ENCODE data around the gene DACT1. TPM values are rescaled to one million over a fixed set of nuclear protein-coding genes. Genes with fewer than 3 reads are reported as not detected.
"Not testable (repeated sequence)": the region's sequence is repeated elsewhere in the genome, so short reads cannot be mapped to it uniquely, and the experiment has no call there.

The DACT1 gene, protein sequence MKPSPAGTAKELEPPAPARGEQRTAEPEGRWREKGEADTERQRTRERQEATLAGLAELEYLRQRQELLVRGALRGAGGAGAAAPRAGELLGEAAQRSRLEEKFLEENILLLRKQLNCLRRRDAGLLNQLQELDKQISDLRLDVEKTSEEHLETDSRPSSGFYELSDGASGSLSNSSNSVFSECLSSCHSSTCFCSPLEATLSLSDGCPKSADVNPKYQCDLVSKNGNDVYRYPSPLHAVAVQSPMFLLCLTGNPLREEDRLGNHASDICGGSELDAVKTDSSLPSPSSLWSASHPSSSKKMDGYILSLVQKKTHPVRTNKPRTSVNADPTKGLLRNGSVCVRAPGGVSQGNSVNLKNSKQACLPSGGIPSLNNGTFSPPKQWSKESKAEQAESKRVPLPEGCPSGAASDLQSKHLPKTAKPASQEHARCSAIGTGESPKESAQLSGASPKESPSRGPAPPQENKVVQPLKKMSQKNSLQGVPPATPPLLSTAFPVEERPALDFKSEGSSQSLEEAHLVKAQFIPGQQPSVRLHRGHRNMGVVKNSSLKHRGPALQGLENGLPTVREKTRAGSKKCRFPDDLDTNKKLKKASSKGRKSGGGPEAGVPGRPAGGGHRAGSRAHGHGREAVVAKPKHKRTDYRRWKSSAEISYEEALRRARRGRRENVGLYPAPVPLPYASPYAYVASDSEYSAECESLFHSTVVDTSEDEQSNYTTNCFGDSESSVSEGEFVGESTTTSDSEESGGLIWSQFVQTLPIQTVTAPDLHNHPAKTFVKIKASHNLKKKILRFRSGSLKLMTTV
- total RNA-seq (1 to 10 TPM; 1.3 TPM), total RNA-seq (0.37 to 572 (median 14.0) reads per million in 172 experiments)
- polyA plus RNA-seq (2013, experiment 1 of 2) = 5.3 TPM
- polyA plus RNA-seq (2013, experiment 2 of 2) = 8.6 TPM

- Mint-ChIP-seq H3K36me3 (ENCODE audit: low read depth) (peaks cover 4% of the 10 kb centered on the region), H3K9me3 (no peaks in the 10 kb centered on the region), H3K27me3 (peaks cover 34% of the 10 kb centered on the region), H3K4me1 (ENCODE audit: low read depth) (peaks cover 35% of the 10 kb centered on the region), H3K27ac (peak within 1 kb of the TSS; percentile 40), H3K4me3 (peak within 1 kb of the TSS; percentile 93)
- H3K27ac ChIP-seq (ENCODE audit: low read depth in 1 of 2, low read length in 2 of 2) = peak within 1 kb of the TSS in 1 of 2 donors; percentile 31
- ChIA-PET CTCF (no interaction called here), POLR2A (interaction anchor here (0.7 to 3.5 kb wide), 10 partner anchors 13 to 1612 kb away, joined by 3 to 20 read pairs (median 4); partner anchors contain the start of genes KIAA0586, PPM1A and TIMM9)
- H3K9me3 ChIP-seq (ENCODE audit: control insufficient read depth in 1 of 2, insufficient read depth in 1 of 2, low read length in 2 of 2) = no peaks in the 10 kb centered on the region
- no peaks in the 10 kb centered on the region for H3K36me3 ChIP-seq (ENCODE audit: insufficient read depth, low read length)
- DNase-seq (peak; percentile 17 to 80 (median 48)), ATAC-seq (ENCODE audit: poor library complexity) (peak; percentile 67)
- TF ChIP-seq, protein P1, sequence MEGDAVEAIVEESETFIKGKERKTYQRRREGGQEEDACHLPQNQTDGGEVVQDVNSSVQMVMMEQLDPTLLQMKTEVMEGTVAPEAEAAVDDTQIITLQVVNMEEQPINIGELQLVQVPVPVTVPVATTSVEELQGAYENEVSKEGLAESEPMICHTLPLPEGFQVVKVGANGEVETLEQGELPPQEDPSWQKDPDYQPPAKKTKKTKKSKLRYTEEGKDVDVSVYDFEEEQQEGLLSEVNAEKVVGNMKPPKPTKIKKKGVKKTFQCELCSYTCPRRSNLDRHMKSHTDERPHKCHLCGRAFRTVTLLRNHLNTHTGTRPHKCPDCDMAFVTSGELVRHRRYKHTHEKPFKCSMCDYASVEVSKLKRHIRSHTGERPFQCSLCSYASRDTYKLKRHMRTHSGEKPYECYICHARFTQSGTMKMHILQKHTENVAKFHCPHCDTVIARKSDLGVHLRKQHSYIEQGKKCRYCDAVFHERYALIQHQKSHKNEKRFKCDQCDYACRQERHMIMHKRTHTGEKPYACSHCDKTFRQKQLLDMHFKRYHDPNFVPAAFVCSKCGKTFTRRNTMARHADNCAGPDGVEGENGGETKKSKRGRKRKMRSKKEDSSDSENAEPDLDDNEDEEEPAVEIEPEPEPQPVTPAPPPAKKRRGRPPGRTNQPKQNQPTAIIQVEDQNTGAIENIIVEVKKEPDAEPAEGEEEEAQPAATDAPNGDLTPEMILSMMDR (IDR thresholded peaks at IDR 0.05) = no peak
- peaks cover 0 to 15% of the 10 kb centered on the region in 2 experiments for H3K27me3 ChIP-seq (ENCODE audit: control insufficient read depth in 1 of 2, insufficient read depth in 2 of 2, low read length in 2 of 2)
- intact Hi-C loops (cut with DNase I, micrococcal nuclease) = loop anchor here (2.0 to 5.0 kb wide), 3 partner anchors 135 to 415 kb away; no protein-coding TSS in a partner anchor
- H3K4me3 ChIP-seq (ENCODE audit: low read length) = peak within 1 kb of the TSS; percentile 55
- peaks cover 18% of the 10 kb centered on the region for H3K4me1 ChIP-seq (ENCODE audit: insufficient read depth, low read length)
Observed at GRCh38 chr14:58637391-58638230, at the start of gene DACT1. Gene DACT1 (plus strand): TSS chr14:58637962. CDS start chr14:58638203, 241 bp downstream.

- H3K9me3 Mint-ChIP-seq; H3K4me1 ChIP-seq (ENCODE audit: insufficient read depth, low read length); H3K27me3 Mint-ChIP-seq; DNase-seq; H3K4me3 Mint-ChIP-seq; ATAC-seq (ENCODE audit: poor library complexity); POLR2A ChIA-PET; H3K9me3 ChIP-seq (ENCODE audit: control insufficient read depth in 1 of 2, insufficient read depth in 1 of 2, low read length in 2 of 2); intact Hi-C loops (cut with DNase I, micrococcal nuclease); CTCF ChIA-PET; H3K27me3 ChIP-seq (ENCODE audit: control insufficient read depth in 1 of 2, insufficient read depth in 2 of 2, low read length in 2 of 2); H3K36me3 ChIP-seq (ENCODE audit: insufficient read depth, low read length); H3K27ac ChIP-seq (ENCODE audit: low read depth in 1 of 2, low read length in 2 of 2); H3K36me3 Mint-ChIP-seq (ENCODE audit: low read depth); H3K4me1 Mint-ChIP-seq (ENCODE audit: low read depth); H3K27ac Mint-ChIP-seq; H3K4me3 ChIP-seq (ENCODE audit: low read length): not testable (repeated sequence)
Observed at GRCh38 chr14:58588321-58588720, 49.4 kb upstream of the DACT1 start.

DNA sequence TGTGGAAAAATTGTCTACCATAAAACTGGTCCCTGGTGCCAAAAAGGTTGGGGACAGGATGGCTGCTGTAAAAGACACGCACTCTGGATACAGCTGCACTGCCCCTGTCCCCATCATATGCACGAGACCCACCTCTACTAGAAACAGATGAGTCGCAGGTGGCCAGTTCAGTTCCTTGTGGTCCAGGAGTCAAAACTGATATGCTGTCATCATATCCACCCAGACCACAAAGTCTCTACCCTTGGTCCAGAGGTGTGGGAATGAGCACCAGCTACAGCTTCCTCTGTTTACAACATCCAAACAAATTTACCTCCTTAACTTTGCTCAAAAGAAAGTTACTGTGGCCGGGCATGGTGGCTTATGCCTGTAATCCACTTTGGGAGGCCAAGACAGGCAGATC is 43.8 kb upstream of the DACT1 start:
- Histone ChIP-seq H3K27ac (ENCODE audit: low read depth in 1 of 2, low read length in 2 of 2) (no peak overlapping the region), H3K4me1 (ENCODE audit: insufficient read depth, low read length) (peaks cover 19% of the 10 kb centered on the region), H3K36me3 (ENCODE audit: insufficient read depth, low read length) (no peaks in the 10 kb centered on the region), H3K27me3 (ENCODE audit: control insufficient read depth in 1 of 2, insufficient read depth in 2 of 2, low read length in 2 of 2) (no peaks in the 10 kb centered on the region), H3K9me3 (ENCODE audit: control insufficient read depth in 1 of 2, insufficient read depth in 1 of 2, low read length in 2 of 2) (no peaks in the 10 kb centered on the region), H3K4me3 (ENCODE audit: low read length) (no peak overlapping the region)
- POLR2A ChIA-PET = no interaction called here
- H3K4me1 Mint-ChIP-seq (ENCODE audit: low read depth) = peaks cover 30% of the 10 kb centered on the region
- DNase-seq (no peak), ATAC-seq (ENCODE audit: poor library complexity) (no peak)
- H3K27ac Mint-ChIP-seq = no peak overlapping the region
- CTCF ChIA-PET = no interaction called here
- H3K4me3 Mint-ChIP-seq = no peak overlapping the region
- intact Hi-C loops (cut with DNase I, micrococcal nuclease) = no loop called here
- no peaks in the 10 kb centered on the region for H3K27me3 Mint-ChIP-seq
- H3K9me3 Mint-ChIP-seq = no peaks in the 10 kb centered on the region
- H3K36me3 Mint-ChIP-seq (ENCODE audit: low read depth) = no peaks in the 10 kb centered on the region
- TF ChIP-seq, protein P1 (IDR thresholded peaks at IDR 0.05) = no peak

Measured in CD4-positive, alpha-beta T cell (primary cell).